Left forelimb (tissue), 1 donor: ENCODE results near the gene PSMD9.

Experiments
- DNase-seq: peaks from one replicate; pipeline ENCODE4 v3.0.0-alpha.2; 2018; ENCODE audit warnings: low spot score

PSMD9 gene

GRCh38 chr12:121955258-121956237 is 67.0 kb downstream of the PSMD9 start:
- DNase-seq = no peak

GRCh38 chr12:121957861-121958515 is 69.4 kb downstream of the PSMD9 start:
- no peak for DNase-seq

GRCh38 chr12:121958541-121959240 is 70.1 kb downstream of the PSMD9 start:
- DNase-seq = no peak

GRCh38 chr12:121960541-121960940 is 72.0 kb downstream of the PSMD9 start:
- DNase-seq = no peak

- DNase-seq = no peak
These were observed 72.7 kb downstream of the PSMD9 start for GRCh38 chr12:121961195-121961879.

GRCh38 chr12:121963341-121964018 is 74.9 kb downstream of the PSMD9 start:
- no peak for DNase-seq

- DNase-seq = no peak
These were observed 76.4 kb downstream of the PSMD9 start for GRCh38 chr12:121964813-121965643.

- DNase-seq = no peak
These were observed 78.4 kb downstream of the PSMD9 start for GRCh38 chr12:121966959-121967358.
